Measurements from ENCODE around the gene HBA1. TPM values are rescaled to one million over a fixed set of nuclear protein-coding genes. Genes with fewer than 3 reads are reported as not detected.

HBA1 gene
- total and polyA plus RNA-seq, 2 of the 8 experiments (the other 6 are each of a cell fraction or from before 2014, with no cell fraction given): 2.3 TPM

- TF ChIP-seq, protein P1, sequence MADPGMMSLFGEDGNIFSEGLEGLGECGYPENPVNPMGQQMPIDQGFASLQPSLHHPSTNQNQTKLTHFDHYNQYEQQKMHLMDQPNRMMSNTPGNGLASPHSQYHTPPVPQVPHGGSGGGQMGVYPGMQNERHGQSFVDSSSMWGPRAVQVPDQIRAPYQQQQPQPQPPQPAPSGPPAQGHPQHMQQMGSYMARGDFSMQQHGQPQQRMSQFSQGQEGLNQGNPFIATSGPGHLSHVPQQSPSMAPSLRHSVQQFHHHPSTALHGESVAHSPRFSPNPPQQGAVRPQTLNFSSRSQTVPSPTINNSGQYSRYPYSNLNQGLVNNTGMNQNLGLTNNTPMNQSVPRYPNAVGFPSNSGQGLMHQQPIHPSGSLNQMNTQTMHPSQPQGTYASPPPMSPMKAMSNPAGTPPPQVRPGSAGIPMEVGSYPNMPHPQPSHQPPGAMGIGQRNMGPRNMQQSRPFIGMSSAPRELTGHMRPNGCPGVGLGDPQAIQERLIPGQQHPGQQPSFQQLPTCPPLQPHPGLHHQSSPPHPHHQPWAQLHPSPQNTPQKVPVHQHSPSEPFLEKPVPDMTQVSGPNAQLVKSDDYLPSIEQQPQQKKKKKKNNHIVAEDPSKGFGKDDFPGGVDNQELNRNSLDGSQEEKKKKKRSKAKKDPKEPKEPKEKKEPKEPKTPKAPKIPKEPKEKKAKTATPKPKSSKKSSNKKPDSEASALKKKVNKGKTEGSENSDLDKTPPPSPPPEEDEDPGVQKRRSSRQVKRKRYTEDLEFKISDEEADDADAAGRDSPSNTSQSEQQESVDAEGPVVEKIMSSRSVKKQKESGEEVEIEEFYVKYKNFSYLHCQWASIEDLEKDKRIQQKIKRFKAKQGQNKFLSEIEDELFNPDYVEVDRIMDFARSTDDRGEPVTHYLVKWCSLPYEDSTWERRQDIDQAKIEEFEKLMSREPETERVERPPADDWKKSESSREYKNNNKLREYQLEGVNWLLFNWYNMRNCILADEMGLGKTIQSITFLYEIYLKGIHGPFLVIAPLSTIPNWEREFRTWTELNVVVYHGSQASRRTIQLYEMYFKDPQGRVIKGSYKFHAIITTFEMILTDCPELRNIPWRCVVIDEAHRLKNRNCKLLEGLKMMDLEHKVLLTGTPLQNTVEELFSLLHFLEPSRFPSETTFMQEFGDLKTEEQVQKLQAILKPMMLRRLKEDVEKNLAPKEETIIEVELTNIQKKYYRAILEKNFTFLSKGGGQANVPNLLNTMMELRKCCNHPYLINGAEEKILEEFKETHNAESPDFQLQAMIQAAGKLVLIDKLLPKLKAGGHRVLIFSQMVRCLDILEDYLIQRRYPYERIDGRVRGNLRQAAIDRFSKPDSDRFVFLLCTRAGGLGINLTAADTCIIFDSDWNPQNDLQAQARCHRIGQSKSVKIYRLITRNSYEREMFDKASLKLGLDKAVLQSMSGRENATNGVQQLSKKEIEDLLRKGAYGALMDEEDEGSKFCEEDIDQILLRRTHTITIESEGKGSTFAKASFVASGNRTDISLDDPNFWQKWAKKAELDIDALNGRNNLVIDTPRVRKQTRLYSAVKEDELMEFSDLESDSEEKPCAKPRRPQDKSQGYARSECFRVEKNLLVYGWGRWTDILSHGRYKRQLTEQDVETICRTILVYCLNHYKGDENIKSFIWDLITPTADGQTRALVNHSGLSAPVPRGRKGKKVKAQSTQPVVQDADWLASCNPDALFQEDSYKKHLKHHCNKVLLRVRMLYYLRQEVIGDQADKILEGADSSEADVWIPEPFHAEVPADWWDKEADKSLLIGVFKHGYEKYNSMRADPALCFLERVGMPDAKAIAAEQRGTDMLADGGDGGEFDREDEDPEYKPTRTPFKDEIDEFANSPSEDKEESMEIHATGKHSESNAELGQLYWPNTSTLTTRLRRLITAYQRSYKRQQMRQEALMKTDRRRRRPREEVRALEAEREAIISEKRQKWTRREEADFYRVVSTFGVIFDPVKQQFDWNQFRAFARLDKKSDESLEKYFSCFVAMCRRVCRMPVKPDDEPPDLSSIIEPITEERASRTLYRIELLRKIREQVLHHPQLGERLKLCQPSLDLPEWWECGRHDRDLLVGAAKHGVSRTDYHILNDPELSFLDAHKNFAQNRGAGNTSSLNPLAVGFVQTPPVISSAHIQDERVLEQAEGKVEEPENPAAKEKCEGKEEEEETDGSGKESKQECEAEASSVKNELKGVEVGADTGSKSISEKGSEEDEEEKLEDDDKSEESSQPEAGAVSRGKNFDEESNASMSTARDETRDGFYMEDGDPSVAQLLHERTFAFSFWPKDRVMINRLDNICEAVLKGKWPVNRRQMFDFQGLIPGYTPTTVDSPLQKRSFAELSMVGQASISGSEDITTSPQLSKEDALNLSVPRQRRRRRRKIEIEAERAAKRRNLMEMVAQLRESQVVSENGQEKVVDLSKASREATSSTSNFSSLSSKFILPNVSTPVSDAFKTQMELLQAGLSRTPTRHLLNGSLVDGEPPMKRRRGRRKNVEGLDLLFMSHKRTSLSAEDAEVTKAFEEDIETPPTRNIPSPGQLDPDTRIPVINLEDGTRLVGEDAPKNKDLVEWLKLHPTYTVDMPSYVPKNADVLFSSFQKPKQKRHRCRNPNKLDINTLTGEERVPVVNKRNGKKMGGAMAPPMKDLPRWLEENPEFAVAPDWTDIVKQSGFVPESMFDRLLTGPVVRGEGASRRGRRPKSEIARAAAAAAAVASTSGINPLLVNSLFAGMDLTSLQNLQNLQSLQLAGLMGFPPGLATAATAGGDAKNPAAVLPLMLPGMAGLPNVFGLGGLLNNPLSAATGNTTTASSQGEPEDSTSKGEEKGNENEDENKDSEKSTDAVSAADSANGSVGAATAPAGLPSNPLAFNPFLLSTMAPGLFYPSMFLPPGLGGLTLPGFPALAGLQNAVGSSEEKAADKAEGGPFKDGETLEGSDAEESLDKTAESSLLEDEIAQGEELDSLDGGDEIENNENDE (IDR thresholded peaks at IDR 0.05; ENCODE audit: insufficient replicate concordance, low read length): no peak
- no peak for TF ChIP-seq SRF (IDR thresholded peaks at IDR 0.05; ENCODE audit: low read depth, low read length)
- no peak for TF ChIP-seq GTF2F1 (IDR thresholded peaks at IDR 0.05; ENCODE audit: borderline replicate concordance, low read depth, low read length)
- TF ChIP-seq NRF1 (IDR thresholded peaks at IDR 0.05; ENCODE audit: low read depth, low read length): no peak
- TF ChIP-seq CHD1 (IDR thresholded peaks at IDR 0.05; ENCODE audit: low read depth, low read length): no peak
- TF ChIP-seq RFX5 (IDR thresholded peaks at IDR 0.05; ENCODE audit: borderline replicate concordance, low read depth, low read length): no peak
- no peak for TF ChIP-seq TBP (IDR thresholded peaks at IDR 0.05; ENCODE audit: low read depth, low read length)
- TF ChIP-seq POLR2A (IDR thresholded peaks at IDR 0.05; ENCODE audit: control extremely low read depth in 1 of 2, low read depth in 2 of 2, low read length in 2 of 2): no peak
- TF ChIP-seq SP1 (IDR thresholded peaks at IDR 0.05; ENCODE audit: low read depth, low read length): no peak
- no peak for TF ChIP-seq SIN3A (conservative IDR thresholded peaks at IDR 0.05 in 1 of 2, IDR thresholded peaks at IDR 0.05 in 1 of 2; ENCODE audit: low read depth in 1 of 2, low read length in 2 of 2)
- no peak for TF ChIP-seq HDAC2 (IDR thresholded peaks at IDR 0.05; ENCODE audit: borderline replicate concordance in 1 of 2, low read depth in 2 of 2, low read length in 2 of 2)
Measured at GRCh38 chr16:155031-155398, 21.5 kb upstream of the HBA1 start (continued).
